Measurements from ENCODE around the gene DNAJB13.
A peak's percentile ranks its signal among the peaks of the same experiment; 100 is the strongest.
"Not testable (repeated sequence)": the region's sequence is repeated elsewhere in the genome, so short reads cannot be mapped to it uniquely, and the experiment has no call there.

The DNAJB13 gene

GRCh38 chr11:73978576-73979086 lies 27.8 kb downstream of the DNAJB13 start:
- no peak for DNase-seq

- DNase-seq = peak; percentile 95
Observed at GRCh38 chr11:73980001-73980961, 29.5 kb downstream of the DNAJB13 start.

DNA sequence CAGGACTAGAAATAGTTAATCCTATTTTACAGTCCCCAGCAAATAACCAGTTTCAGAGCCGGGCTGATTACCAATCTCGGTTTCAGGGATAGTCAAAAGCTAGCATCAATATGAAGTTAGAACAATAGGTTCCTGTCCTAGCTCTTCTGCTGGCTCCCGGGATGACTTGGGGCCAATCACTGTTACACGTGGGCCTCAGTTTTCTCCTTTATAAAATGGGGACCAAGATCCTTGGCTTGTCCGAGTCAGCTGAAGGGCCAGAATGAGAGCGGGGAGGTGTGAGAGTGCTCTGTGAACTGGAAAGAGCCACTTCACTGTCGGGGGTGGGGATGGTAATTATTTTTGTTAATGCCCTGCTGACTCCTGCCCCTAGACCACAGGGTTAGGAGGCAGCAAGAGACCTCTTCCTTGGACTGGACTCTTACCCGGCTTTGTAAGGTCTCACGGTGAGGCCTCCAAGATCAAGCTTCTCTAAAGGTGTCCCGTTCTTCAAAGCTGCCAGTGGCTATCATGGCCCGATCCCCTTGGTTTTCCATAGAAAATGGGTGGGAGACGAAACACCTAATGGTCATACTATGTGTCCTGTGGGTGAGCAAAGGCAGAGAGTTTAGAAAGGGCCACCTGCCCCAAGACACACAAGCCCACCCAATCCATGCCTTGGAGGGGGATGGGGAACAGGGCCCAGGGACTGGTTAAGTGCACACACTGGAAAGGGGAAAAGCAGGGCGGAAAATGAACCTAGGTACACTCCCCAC lies 30.4 kb downstream of the DNAJB13 start:
- DNase-seq = no peak

DNA sequence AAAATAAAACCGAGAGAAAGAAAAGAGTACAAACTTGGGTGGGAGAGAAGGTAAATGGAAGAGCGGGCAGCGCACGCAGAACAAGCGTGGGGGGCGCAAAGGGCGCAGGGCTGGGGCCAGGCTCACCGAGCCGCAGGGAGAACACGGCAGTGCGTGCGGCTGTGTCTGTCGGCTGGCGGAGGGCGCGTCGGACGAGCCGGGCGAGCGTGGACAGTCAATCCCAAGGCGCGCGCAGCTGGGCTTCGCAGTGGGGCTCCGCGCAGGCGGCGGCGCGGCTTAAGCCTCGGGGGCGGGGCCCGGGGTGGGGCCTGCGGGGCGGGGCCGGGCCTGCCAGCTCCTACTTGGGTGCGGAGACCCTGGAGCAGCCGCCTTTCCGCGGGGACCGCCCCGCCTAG lies 31.8 kb downstream of the DNAJB13 start, which contains the start of gene UCP2:
Gene UCP2, minus strand, starts transcription at position 249 of the 395 bp plus-strand sequence. CDS start 4,465 bp downstream, outside the sequence.
- peak; percentile 96 for DNase-seq

DNA sequence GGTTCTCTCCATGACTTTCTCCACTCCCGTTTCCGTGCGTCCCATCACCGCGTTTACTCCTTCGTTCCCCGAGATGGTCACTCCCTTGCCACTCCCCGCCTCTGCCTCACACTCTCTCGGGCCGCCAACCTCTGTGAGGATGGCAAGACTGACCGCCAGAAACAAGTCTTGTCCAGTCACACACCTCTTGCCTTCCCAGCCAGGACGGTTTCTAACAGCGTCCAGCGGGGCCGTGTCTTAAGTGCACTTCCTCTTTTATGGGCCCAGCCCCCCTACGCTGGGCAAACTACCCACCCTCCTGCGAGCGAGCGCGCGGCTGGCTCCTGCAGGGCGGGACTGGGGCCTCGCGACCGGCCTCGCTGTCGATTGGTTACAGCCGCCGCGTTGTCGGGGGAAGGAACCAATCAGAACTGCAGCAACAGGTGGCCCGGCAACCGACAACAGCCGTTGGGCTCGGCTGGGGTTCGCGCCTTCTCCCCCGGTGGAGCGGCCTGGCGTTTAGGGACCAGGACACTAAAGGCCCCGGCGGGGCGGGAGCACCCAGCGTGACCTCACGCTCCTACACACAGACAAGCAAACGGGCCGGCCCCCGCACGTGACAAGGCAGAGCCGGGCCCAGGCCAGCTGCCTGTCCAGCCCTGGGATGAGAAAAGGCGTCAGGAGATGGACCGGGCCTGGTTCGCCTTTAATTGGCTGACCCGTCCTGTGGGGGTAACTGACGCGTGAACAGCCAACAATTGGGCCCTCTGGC lies 32.3 kb downstream of the DNAJB13 start:
- DNase-seq = peak; percentile 100

GRCh38 chr11:73983741-73984538 lies 33.1 kb downstream of the DNAJB13 start:
- peak; percentile 70 for DNase-seq

GRCh38 chr11:73985661-73986060 lies 34.8 kb downstream of the DNAJB13 start:
- DNase-seq = not testable (repeated sequence)

- DNase-seq = no peak
Observed at GRCh38 chr11:73988227-73988626, 37.4 kb downstream of the DNAJB13 start.

DNA sequence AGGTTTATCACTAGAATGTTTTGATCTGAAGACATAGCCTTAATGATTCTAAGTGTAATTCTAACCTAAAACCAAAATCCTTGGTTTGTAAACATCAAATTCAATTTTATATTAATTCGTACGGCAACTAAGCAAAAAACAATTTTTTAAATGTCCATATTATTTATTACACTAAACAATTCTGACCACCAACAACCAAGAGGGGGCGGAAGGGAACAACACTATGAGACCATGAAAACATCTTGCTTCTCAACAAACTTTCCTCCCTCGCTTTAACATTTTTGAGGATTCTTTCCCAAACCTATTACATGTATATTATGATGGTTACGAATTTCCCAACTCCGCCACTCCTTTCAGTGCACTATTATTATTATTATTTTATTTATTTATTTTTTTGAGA lies 38.3 kb downstream of the DNAJB13 start:
- peak; percentile 48 for DNase-seq

GRCh38 chr11:73990730-73991129 lies 39.9 kb downstream of the DNAJB13 start:
- DNase-seq = no peak

DNA sequence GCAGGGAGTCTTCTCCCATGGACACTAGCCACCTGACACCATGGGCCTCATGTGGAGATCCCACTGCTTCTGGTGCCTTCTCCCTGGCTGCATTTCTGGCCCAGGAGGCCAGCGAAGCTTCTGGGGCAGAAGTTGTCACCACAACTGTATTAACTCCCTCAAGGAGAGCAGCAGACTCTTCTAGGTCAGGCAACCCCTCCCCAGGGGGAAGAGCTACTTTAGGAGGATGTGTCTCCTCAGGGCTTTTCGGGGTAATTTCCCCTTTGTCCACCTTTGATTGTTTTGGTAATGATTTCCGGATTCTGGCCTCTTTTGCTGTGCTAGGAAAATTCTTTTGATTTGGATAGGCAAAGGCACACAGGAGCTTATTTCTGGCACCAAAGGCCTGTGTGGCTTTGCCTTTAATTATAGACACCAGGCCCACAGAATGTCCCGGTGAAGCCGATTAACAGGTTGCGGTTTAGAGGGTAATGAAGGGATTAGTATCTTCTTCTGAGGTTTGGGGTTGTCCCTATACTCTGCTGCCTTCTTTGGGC lies 40.7 kb downstream of the DNAJB13 start:
- DNase-seq = no peak

GRCh38 chr11:73995247-73995646 lies 44.4 kb downstream of the DNAJB13 start:
- DNase-seq = peak; percentile 69

- no peak for DNase-seq
Observed at GRCh38 chr11:73995731-73996130, 44.9 kb downstream of the DNAJB13 start.

GRCh38 chr11:73996161-73996747 lies 45.4 kb downstream of the DNAJB13 start:
- no peak for DNase-seq

DNA sequence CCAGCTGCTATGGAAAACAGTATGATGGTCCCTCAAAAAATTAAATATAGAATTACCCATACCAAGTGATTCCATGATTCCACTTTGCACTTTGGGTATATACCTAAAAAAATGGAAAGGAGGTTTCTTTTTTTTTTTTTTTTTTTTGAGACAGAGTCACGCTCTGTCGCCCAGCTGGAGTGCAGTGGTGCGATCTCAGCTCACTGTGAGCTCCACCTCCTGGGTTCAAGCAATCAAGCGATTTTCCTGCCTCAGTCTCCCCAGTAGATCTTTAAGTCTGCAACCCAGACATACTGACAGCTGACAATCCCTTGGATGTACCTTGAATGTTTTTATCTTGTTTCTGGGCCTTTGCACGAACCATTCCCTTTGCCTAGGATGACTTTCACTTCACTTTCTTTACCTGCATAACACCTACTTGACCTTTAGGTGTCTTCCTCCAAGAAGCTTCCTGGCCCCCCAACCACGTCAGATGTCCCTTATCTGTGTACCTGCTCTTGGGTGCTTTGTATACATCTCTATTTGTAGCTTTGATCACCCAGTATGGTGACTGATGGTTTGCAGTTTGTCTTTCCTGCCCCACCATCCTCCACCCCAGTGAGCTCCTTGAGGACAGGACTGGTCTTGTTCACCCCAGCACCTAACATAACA lies 46.4 kb downstream of the DNAJB13 start:
- DNase-seq = no peak

- DNase-seq = no peak
Observed at GRCh38 chr11:73998846-73999575, 48.2 kb downstream of the DNAJB13 start.

DNA sequence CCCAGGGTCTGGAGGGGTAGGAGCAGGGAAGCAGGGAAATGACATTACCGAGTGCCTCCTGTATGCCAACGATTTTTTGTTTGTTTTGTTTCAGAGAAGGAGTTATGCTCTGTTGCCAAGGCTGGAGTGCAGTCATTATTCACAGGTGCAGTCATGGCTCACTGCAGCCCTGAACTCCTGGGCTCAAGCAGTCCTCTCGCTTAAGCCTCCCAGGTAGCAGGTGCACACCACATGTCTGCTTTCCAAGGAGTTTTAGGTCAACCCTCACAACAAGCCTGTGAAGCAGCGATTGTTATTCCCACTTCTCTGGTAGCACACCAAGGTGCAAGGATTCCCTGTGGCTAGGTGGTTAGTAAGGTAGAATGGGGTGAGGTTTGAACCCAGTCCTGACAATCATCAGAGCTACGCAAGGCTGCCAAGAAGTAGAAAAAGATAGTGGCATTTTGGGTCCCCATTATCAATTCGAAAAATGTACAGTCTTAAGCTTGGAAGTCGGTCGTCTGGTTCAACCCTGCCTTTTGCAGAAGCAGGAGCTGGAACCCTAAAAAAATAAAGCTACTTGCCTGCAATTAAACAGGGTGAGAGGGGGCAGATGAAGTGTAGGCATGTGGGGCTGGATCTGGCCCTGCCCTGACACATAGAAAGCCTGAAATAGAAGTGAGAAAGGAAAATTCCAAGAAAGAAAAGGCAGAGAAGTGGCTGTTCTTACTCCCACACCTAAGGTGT lies 48.9 kb downstream of the DNAJB13 start:
- DNase-seq = no peak

DNA sequence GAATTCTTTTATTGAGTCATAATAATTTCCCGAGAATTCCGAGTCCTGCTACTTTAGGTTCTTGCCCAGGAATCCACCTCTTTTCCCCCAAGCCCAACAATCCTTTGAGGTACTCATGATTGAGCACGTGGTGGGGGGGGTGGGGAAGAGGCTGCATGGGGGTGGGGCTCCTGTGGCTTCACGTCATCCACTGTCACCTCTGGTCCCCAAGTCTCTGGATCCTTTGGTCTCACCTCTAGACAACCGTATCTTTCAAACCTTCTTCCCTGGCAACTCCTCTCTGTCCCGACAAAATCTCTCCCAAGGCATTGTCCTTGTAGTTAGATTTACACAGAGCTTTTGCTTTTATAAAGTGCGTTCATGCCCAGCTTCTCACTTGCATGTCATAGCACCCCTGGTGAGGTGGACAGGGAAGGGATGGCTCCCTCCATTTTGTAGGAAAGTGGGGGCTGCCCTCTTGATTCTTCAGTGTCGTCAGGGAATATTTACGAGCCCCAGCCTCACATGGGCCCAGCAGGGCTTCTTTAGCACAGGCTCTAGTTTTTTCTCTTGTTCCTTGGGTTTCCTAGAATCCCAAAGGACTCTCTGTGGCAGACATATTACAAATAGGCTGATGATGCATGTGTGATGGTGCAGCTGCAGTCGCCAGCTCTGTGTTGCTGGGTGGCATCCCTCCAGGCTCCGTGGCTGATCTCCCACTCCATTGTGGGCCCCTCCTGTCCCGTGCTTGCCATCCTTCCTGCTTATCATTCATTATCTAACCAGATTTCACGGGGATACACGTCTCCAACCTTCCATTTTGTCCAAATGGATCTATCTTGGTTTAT lies 49.7 kb downstream of the DNAJB13 start:
- DNase-seq = no peak

Measured in hematopoietic multipotent progenitor cell treated with erythropoietin and hydrocortisone succinate and interleukin-3 and kit ligand, for 4 days (in vitro differentiated cells).